ENCODE data around the gene CCND1. TPM values are rescaled to one million over a fixed set of nuclear protein-coding genes. Genes with fewer than 3 reads are reported as not detected.

Gene CCND1
- total RNA-seq, 3 donors from 2014 or later (not counting 1 experiment from before 2014, with no cell fraction given): 1.4 to 2.3 (median 2.3) TPM

DNA sequence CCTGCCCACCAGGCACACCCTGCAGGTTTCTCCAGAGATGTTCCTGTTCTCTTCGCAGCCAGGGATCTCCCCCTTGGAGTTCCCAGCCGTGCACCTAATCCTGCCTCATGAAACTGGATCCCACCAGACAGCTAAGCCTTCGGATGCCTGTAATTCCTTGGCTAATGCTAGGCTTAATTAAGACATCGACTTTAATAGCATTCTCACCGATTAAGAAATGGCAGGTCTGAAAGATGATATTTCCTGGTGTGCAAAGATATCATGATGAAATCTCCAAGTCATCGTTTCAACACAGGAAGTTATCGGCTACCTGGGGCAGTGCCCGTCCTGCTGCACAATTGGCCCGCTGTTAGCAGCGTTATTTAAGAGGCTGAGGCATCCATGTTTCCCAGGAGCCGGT, 41.5 kb upstream of the CCND1 start:
- H3K27me3 ChIP-seq (ENCODE audit: control insufficient read depth, insufficient read depth, low read length): no peaks in the 10 kb centered on the region
- H3K36me3 ChIP-seq (ENCODE audit: control insufficient read depth, insufficient read depth, low read length): no peaks in the 10 kb centered on the region
- no peaks in the 10 kb centered on the region for H3K9me3 ChIP-seq (ENCODE audit: control insufficient read depth, insufficient read depth, low read length)
- H3K9me3 Mint-ChIP-seq: no peaks in the 10 kb centered on the region
- intact Hi-C loops (cut with micrococcal nuclease): no loop called here
- 79% methylated on average over 11 of the region's 11 CpGs for WGBS (ENCODE audit: insufficient coverage)
- peaks cover 4 to 21% of the 10 kb centered on the region in 2 donors for H3K27me3 Mint-ChIP-seq (ENCODE audit: low read depth in 2 of 2)
- H3K27ac Mint-ChIP-seq: no peak overlapping the region
- no peaks in the 10 kb centered on the region for H3K36me3 Mint-ChIP-seq
- TF ChIP-seq, protein P1, sequence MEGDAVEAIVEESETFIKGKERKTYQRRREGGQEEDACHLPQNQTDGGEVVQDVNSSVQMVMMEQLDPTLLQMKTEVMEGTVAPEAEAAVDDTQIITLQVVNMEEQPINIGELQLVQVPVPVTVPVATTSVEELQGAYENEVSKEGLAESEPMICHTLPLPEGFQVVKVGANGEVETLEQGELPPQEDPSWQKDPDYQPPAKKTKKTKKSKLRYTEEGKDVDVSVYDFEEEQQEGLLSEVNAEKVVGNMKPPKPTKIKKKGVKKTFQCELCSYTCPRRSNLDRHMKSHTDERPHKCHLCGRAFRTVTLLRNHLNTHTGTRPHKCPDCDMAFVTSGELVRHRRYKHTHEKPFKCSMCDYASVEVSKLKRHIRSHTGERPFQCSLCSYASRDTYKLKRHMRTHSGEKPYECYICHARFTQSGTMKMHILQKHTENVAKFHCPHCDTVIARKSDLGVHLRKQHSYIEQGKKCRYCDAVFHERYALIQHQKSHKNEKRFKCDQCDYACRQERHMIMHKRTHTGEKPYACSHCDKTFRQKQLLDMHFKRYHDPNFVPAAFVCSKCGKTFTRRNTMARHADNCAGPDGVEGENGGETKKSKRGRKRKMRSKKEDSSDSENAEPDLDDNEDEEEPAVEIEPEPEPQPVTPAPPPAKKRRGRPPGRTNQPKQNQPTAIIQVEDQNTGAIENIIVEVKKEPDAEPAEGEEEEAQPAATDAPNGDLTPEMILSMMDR (IDR thresholded peaks at IDR 0.05): no peak
- H3K4me1 ChIP-seq (ENCODE audit: control insufficient read depth, insufficient read depth, low read length): no peaks in the 10 kb centered on the region
- H3K4me1 Mint-ChIP-seq: no peaks in the 10 kb centered on the region
- DNase-seq (no peak), ATAC-seq (no peak)
- no peak overlapping the region for H3K4me3 ChIP-seq (ENCODE audit: low read length)
- H3K4me3 Mint-ChIP-seq: no peak overlapping the region
- H3K27ac ChIP-seq (ENCODE audit: low read length): no peak overlapping the region

DNA sequence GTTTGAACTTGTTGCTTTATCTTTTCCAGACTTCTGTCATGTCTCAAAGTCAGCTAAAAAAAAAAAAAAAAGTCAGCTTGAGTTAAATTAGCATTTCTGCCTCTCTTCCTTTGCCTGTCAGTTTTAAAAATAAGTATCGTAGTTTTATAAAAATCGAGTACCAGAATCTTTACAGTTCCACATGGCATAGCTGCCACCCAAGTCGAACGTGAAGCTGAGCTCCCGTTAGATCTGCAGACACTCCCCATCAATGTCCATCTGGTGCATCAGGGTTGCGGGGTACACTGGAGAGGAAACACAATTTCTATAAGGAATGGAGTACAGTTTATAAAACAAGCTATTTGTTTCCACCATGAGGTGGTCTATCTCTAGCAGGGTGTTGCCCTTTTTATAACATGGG, 41.0 kb upstream of the CCND1 start:
- Mint-ChIP-seq H3K4me3 (no peak overlapping the region), H3K27ac (no peak overlapping the region), H3K27me3 (ENCODE audit: low read depth in 2 of 2) (peaks cover 4 to 21% of the 10 kb centered on the region in 2 donors), H3K4me1 (no peaks in the 10 kb centered on the region), H3K9me3 (no peaks in the 10 kb centered on the region), H3K36me3 (no peaks in the 10 kb centered on the region)
- Histone ChIP-seq H3K4me1 (ENCODE audit: control insufficient read depth, insufficient read depth, low read length) (no peaks in the 10 kb centered on the region), H3K27me3 (ENCODE audit: control insufficient read depth, insufficient read depth, low read length) (no peaks in the 10 kb centered on the region), H3K9me3 (ENCODE audit: control insufficient read depth, insufficient read depth, low read length) (no peaks in the 10 kb centered on the region), H3K27ac (ENCODE audit: low read length) (no peak overlapping the region), H3K4me3 (ENCODE audit: low read length) (no peak overlapping the region), H3K36me3 (ENCODE audit: control insufficient read depth, insufficient read depth, low read length) (no peaks in the 10 kb centered on the region)
- 85% methylated on average over 5 of the region's 6 CpGs for WGBS (ENCODE audit: insufficient coverage)
- intact Hi-C loops (cut with micrococcal nuclease): no loop called here
- TF ChIP-seq, protein P1 (IDR thresholded peaks at IDR 0.05): no peak
- ATAC-seq (no peak), DNase-seq (no peak)

DNA sequence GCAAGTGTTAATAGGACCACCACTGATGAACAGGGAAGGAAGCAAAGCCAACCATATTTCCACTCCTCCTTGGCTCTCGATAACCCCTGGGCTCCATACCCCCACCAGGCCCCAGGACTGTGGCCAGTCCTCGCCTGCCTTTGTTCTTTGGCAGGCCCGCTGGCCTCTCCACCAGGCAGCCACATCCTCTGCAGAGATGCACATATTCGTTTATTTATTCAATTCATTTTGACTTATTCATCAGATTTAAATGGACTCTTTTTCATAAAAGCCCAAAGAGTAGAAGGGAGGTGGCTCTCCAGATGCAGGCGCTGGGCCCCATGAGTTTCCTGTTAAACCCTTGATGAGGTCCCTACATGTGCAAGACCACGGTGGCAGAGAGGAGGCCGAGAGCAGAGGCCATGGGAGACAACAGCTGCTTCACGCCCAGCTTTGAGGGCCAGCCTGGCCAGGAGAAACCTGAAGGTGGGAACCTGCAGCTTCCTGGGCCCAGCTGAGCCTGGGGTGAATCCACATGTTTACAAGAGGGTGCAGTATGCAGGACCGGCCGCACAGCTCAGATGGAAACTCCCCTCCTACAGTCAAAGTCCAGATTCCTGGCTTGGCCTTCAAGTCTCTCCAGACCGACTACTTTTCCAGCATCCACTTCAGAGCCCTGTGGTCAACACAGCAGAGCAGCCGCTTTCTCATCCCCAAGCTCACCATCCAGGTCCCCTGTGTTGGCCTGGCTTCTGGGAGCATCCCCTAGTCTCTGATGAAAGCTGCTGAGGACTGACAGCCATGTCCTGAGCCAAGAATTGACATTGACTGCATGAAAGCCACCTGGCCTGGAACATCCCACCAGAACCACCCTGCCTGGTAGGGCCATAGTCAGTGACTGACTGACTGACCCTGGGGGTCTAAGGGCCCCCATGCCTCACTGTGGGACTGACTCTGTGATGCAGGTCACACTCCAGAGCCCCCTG, 39.7 kb upstream of the CCND1 start:
- intact Hi-C loops (cut with micrococcal nuclease): no loop called here
- H3K9me3 ChIP-seq (ENCODE audit: control insufficient read depth, insufficient read depth, low read length): no peaks in the 10 kb centered on the region
- DNase-seq (no peak), ATAC-seq (no peak)
- H3K4me3 ChIP-seq (ENCODE audit: low read length): no peak overlapping the region
- TF ChIP-seq, protein P1 (IDR thresholded peaks at IDR 0.05): no peak
- Mint-ChIP-seq H3K27me3 (ENCODE audit: low read depth in 2 of 2) (peaks cover 4 to 32% of the 10 kb centered on the region in 2 donors), H3K9me3 (no peaks in the 10 kb centered on the region), H3K36me3 (no peaks in the 10 kb centered on the region), H3K27ac (no peak overlapping the region), H3K4me3 (no peak overlapping the region), H3K4me1 (no peaks in the 10 kb centered on the region)
- H3K36me3 ChIP-seq (ENCODE audit: control insufficient read depth, insufficient read depth, low read length): no peaks in the 10 kb centered on the region
- WGBS (ENCODE audit: insufficient coverage): 80% methylated on average over 12 of the region's 12 CpGs
- H3K4me1 ChIP-seq (ENCODE audit: control insufficient read depth, insufficient read depth, low read length): no peaks in the 10 kb centered on the region
- no peak overlapping the region for H3K27ac ChIP-seq (ENCODE audit: low read length)
- no peaks in the 10 kb centered on the region for H3K27me3 ChIP-seq (ENCODE audit: control insufficient read depth, insufficient read depth, low read length)
